ENCODE results near the gene TMEM144. TPM values are rescaled to one million over a fixed set of nuclear protein-coding genes. Genes with fewer than 3 reads are reported as not detected.

Gene TMEM144
- total RNA-seq, 4 donors from 2014 or later: 3.8 to 9.7 (median 5.0) TPM

- intact Hi-C loops (cut with DNase I; ENCODE audit: low total_unique reads): loop anchor here (5.0 kb wide), 1 partner anchor 174 kb away; no protein-coding TSS in a partner anchor
- no peaks in the 10 kb centered on the region for H3K9me3 ChIP-seq
Measured at GRCh38 chr4:158170691-158171561, 39.4 kb upstream of the TMEM144 start.

GRCh38 chr4:158172261-158173258 is 37.7 kb upstream of the TMEM144 start, which contains the start of gene GASK1B:
Gene GASK1B, minus strand, starts transcription at chr4:158173025. Its CDS starts 1,650 bp downstream, at chr4:158171375.
- no peaks in the 10 kb centered on the region for H3K9me3 ChIP-seq
- peak within 1 kb of the TSS; percentile 90 to 97 for H3K27ac ChIP-seq
- peaks cover 0 to 7% of the 10 kb centered on the region in 2 donors for H3K4me1 ChIP-seq
- TF ChIP-seq CTCF (IDR thresholded peaks at IDR 0.05): peak; percentile 62 to 76 (median 70)
- TF ChIP-seq POLR2A (IDR thresholded peaks at IDR 0.05): no peak
- peak; percentile 38 to 67 for DNase-seq
- peak within 1 kb of the TSS; percentile 47 to 60 for H3K4me3 ChIP-seq
- H3K27me3 ChIP-seq: no peaks in the 10 kb centered on the region
- no peaks in the 10 kb centered on the region for H3K36me3 ChIP-seq
- intact Hi-C loops (cut with DNase I; ENCODE audit: low total_unique reads): loop anchor here (5.0 kb wide), 1 partner anchor 175 kb away; no protein-coding TSS in a partner anchor

More at GRCh38 chr4:158170691-158171561, 39.4 kb upstream of the TMEM144 start:
- Histone ChIP-seq H3K4me3 (peak overlapping the region; percentile 47 to 60), H3K27me3 (no peaks in the 10 kb centered on the region), H3K4me1 (peaks cover 0 to 7% of the 10 kb centered on the region in 2 donors), H3K36me3 (no peaks in the 10 kb centered on the region), H3K27ac (peak overlapping the region; percentile 90 to 97)
- TF ChIP-seq POLR2A (IDR thresholded peaks at IDR 0.05) (peak; percentile 19 to 38), CTCF (IDR thresholded peaks at IDR 0.05) (peak; percentile 56 to 72 (median 68))
- DNase-seq: peak; percentile 71 to 72

DNA sequence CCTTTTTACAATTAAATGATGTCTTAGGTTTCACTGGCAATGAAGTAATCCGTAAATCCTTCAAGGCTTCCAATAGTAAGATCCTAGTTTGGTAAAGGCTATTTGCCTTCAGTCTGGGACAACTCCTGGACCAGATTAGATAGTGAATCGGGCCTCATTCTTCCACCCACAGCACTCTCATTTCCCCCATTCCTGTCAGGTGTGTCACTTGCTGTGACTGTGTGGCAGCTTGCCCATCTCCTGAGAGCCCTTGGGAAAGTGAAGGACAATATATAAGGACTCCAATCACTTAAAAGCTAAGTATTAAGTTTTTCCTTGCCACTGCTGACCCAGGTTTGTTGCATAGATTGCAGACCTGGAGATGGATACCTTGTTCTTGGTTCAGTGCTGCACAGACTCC is 34.2 kb upstream of the TMEM144 start:
- no peaks in the 10 kb centered on the region for H3K4me1 ChIP-seq
- H3K4me3 ChIP-seq: no peak overlapping the region
- no peaks in the 10 kb centered on the region for H3K36me3 ChIP-seq
- no peaks in the 10 kb centered on the region for H3K27me3 ChIP-seq
- H3K27ac ChIP-seq: no peak overlapping the region
- no peaks in the 10 kb centered on the region for H3K9me3 ChIP-seq
- intact Hi-C loops (cut with DNase I; ENCODE audit: low total_unique reads): no loop called here
- TF ChIP-seq POLR2A (IDR thresholded peaks at IDR 0.05) (no peak), CTCF (IDR thresholded peaks at IDR 0.05) (no peak)
- DNase-seq: no peak

DNA sequence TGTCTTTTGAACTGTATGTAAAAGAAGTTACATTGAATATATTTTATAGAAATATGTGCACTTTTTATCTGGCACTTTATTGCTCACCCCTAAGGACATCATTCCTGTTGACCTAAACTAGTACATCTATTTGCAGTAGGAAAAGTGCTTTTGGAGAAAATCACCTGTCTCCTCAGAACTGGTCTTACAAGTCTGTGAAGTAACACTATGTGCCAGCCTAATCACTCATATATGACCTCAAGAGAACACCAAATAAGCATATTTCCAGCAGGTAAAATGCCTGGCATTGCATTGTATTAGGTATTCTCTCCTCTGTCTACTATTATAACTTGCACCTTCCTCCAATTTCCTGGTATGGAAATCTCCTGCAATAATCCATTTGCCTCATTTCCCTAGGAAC is 33.5 kb upstream of the TMEM144 start:
- no peaks in the 10 kb centered on the region for H3K36me3 ChIP-seq
- no peak for DNase-seq
- H3K27me3 ChIP-seq: no peaks in the 10 kb centered on the region
- H3K9me3 ChIP-seq: no peaks in the 10 kb centered on the region
- intact Hi-C loops (cut with DNase I; ENCODE audit: low total_unique reads): no loop called here
- H3K4me3 ChIP-seq: no peak overlapping the region
- TF ChIP-seq CTCF (IDR thresholded peaks at IDR 0.05) (no peak), POLR2A (IDR thresholded peaks at IDR 0.05) (no peak)
- no peaks in the 10 kb centered on the region for H3K4me1 ChIP-seq
- no peak overlapping the region for H3K27ac ChIP-seq
